GM12878 (cell line): ENCODE data around the gene CTDP1. TPM values are rescaled to one million over a fixed set of nuclear protein-coding genes. Genes with fewer than 3 reads are reported as not detected.
A peak's percentile ranks its signal among the peaks of the same experiment; 100 is the strongest.

Experiments
- ATAC-seq: fragments of 200-7000 bp; cut with Tn5 transposase; 3 replicates; pipeline ENCODE4 v1.9.1; 2020; ENCODE audit warnings: mild to moderate bottlenecking, moderate library complexity
- BruUV-seq: library from RNA; stranded (reverse); fragments of 400-500 nt; replicated peaks from 2 replicates; lab custom pipeline; 2021; lab: Mats Ljungman, UMichigan
- CTCF ChIA-PET: fragments of 300-600 bp; sonication (Branson Sonifier 250); formaldehyde crosslinking; extraction: SDS; loops from one replicate; lab custom pipeline; 2021; ENCODE audit warnings: inconsistent platforms; lab: Yijun Ruan, JAX
- POLR2A ChIA-PET: fragments of 350-600 bp; formaldehyde crosslinking; extraction: SDS; loops from one replicate; lab custom pipeline; 2021; ENCODE audit warnings: inconsistent platforms; lab: Charles Lee
- RAD21 ChIA-PET: fragments of 300-600 bp; sonication (Branson Sonifier 250); formaldehyde crosslinking; loops from one replicate; lab custom pipeline; 2023; ENCODE audit warnings: antibody characterized with exemption; ENCODE audit not compliant: unreplicated experiment; lab: Charles Lee
- SMC1A ChIA-PET: fragments of 300-600 bp; sonication (Branson Sonifier 250); formaldehyde crosslinking; loops from one replicate; lab custom pipeline; 2023; ENCODE audit not compliant: unreplicated experiment, uncharacterized antibody; lab: Charles Lee
- DNase-seq: peaks from one replicate; pipeline ENCODE4 v3.0.0-alpha.2; 2011; ENCODE audit warnings: low read depth, low spot score
- FAIRE-seq: peaks from 3 replicates; lab custom pipeline; 2011; peaks lifted over from hg19 to GRCh38; lab: Jason Lieb, UNC
- H2AFZ ChIP-seq: 2 replicates; pipeline ENCODE4 v1.6.0; 2011; ENCODE audit warnings: low read depth, low read length, control low read depth; ENCODE audit not compliant: control insufficient read depth
- H3K27ac ChIP-seq: 2 replicates; pipeline ENCODE4 v1.5.1; 2011; ENCODE audit warnings: control low read depth; ENCODE audit not compliant: control insufficient read depth, insufficient read depth
- H3K27me3 ChIP-seq, 2 experiments: replicated peaks in 1 of 2; 2 replicates each; pipeline versions ENCODE4 v1.6.0 to v1.6.1; 2011; ENCODE audit warnings: low read length in 1 of 2; ENCODE audit not compliant: control insufficient read depth in 2 of 2, insufficient read depth in 2 of 2
- H3K36me3 ChIP-seq, 2 experiments: 2 replicates each; pipeline ENCODE4 v1.5.1; 2011; ENCODE audit warnings: low read length in 1 of 2; ENCODE audit not compliant: control insufficient read depth in 2 of 2, insufficient read depth in 2 of 2
- H3K4me1 ChIP-seq: 2 replicates; pipeline ENCODE4 v1.6.1; 2011; ENCODE audit warnings: mild to moderate bottlenecking, low read length, moderate library complexity, mixed read lengths; ENCODE audit not compliant: control insufficient read depth, insufficient read depth
- H3K4me2 ChIP-seq: 2 replicates; pipeline ENCODE4 v1.6.0; 2011; ENCODE audit warnings: control low read depth; ENCODE audit not compliant: control insufficient read depth, insufficient read depth
- H3K4me3 ChIP-seq: fragments of 200-600 bp; sonication (generic); 2 replicates; pipeline ENCODE4 v1.5.1; 2016
- H3K79me2 ChIP-seq: 2 replicates; pipeline ENCODE4 v1.6.0; 2011; ENCODE audit warnings: low read length; ENCODE audit not compliant: control insufficient read depth, insufficient read depth
- H3K9ac ChIP-seq: 2 replicates; pipeline ENCODE4 v1.8.0; 2011; ENCODE audit warnings: low read length, control low read depth, mixed read lengths; ENCODE audit not compliant: control insufficient read depth, insufficient read depth
- H3K9me3 ChIP-seq: replicated peaks from 3 replicates; pipeline ENCODE4 v1.5.1; 2011; ENCODE audit warnings: mild to moderate bottlenecking, low read length; ENCODE audit not compliant: control insufficient read depth, insufficient read depth
- H4K20me1 ChIP-seq: 2 replicates; pipeline ENCODE4 v1.6.0; 2011; ENCODE audit not compliant: control insufficient read depth, insufficient read depth
- ATF7 ChIP-seq: fragments of 450-650 bp; IDR thresholded peaks from 2 replicates; pipeline ENCODE4 v1.6.1; 2016; ENCODE audit warnings: low read depth, mild to moderate bottlenecking
- BRCA1 ChIP-seq: IDR thresholded peaks from 2 replicates; pipeline ENCODE4 v1.6.1; 2011; ENCODE audit warnings: low read depth, low read length, improper control_type of control experiment
- EED ChIP-seq: sonication (generic); IDR thresholded peaks from 2 replicates; pipeline ENCODE4 v1.6.1; 2016; ENCODE audit warnings: antibody characterized with exemption, low read depth
- IKZF1 ChIP-seq: fragments of 450-650 bp; conservative IDR thresholded peaks from 2 replicates; pipeline ENCODE4 v1.6.1; 2017; ENCODE audit warnings: antibody characterized with exemption, mild to moderate bottlenecking
- MEF2B ChIP-seq: fragments of 450-650 bp; IDR thresholded peaks from 2 replicates; pipeline ENCODE4 v1.6.1; 2018; ENCODE audit warnings: mild to moderate bottlenecking, moderate library complexity; ENCODE audit not compliant: partially characterized antibody, poor library complexity, severe bottlenecking
- MYC ChIP-seq: IDR thresholded peaks from 2 replicates; pipeline ENCODE4 v1.6.1; 2011; ENCODE audit warnings: mild to moderate bottlenecking, low read length, moderate library complexity, inconsistent platforms; ENCODE audit not compliant: insufficient read depth, insufficient replicate concordance, insufficient read length, severe bottlenecking
- PAX8 ChIP-seq: fragments of 450-650 bp; IDR thresholded peaks from 2 replicates; pipeline ENCODE4 v1.6.1; 2017; ENCODE audit warnings: mild to moderate bottlenecking, moderate library complexity
- TAF1 ChIP-seq: IDR thresholded peaks from 2 replicates; pipeline ENCODE4 v1.6.1; 2011; ENCODE audit warnings: mild to moderate bottlenecking, low read depth, low read length, borderline replicate concordance
- ZNF207 ChIP-seq: fragments of 450-650 bp; IDR thresholded peaks from 2 replicates; pipeline ENCODE4 v1.6.1; 2014; ENCODE audit warnings: antibody characterized with exemption, mild to moderate bottlenecking, borderline replicate concordance
- ZNF217 ChIP-seq: fragments of 450-650 bp; IDR thresholded peaks from 2 replicates; pipeline ENCODE4 v1.6.1; 2017; ENCODE audit warnings: antibody characterized with exemption, mild to moderate bottlenecking
- WGBS: methylation state at CpG from one replicate; pipeline ENCODE4 v1.1.6; 2016; ENCODE audit warnings: low lambda C conversion rate; ENCODE audit not compliant: insufficient replicate concordance, insufficient coverage; ENCODE audit errors: missing lambda C conversion rate; 5-methylcytosine and 5-hydroxymethylcytosine counted together
- in situ Hi-C: fragments of 300-500 bp; cut with MboI; formaldehyde crosslinking; loops from 9 replicates; pipeline ENCODE4 v1.14.3; 2018; ENCODE audit warnings: mixed read lengths
- intact Hi-C: fragments of 100-400 bp; cut with micrococcal nuclease; formaldehyde crosslinking; loops from one replicate; pipeline ENCODE4 v1.14.2; 2022; ENCODE audit not compliant: unreplicated experiment
- polyA plus RNA-seq, 11 experiments: library from polyadenylated mRNA; depleted of rRNA in 4 of 11; unstranded in 6 of 11; stranded (reverse) in 5 of 11; fragments of >200 nt; fragmentation: Nextera tagmentation in 4 of 11; fragmentation: Illumina TruSeq in 1 of 11; extraction: Ambion mirVana in 4 of 11; extraction: Trizol in 1 of 11; gene quantifications; 1 replicate in 1 of 11; 2 replicates in 10 of 11; pipeline versions ENCODE4 v1.2.1 to v1.2.3, GENCODE V29; 2011 to 2016; ENCODE audit warnings: inconsistent platforms in 2 of 11, missing spikeins in 2 of 11, low read depth in 1 of 11
- total RNA-seq, 4 experiments: library from RNA; depleted of rRNA in 3 of 4; stranded (reverse); fragments of >200 nt in 3 of 4; fragmentation: Illumina TruSeq in 1 of 4; extraction: Trizol in 1 of 4; gene quantifications; 2 replicates each; pipeline versions ENCODE4 v1.2.1 to v1.2.3, GENCODE V29; 2013 to 2021
- TF ChIP-seq, protein P1 (sequence below): fragments of 450-650 bp; IDR thresholded peaks from 2 replicates; pipeline ENCODE4 v1.6.1; 2017; ENCODE audit warnings: mild to moderate bottlenecking, moderate library complexity
- TF ChIP-seq, protein P2 (sequence below): fragments of 450-650 bp; formaldehyde crosslinking; IDR thresholded peaks from 2 replicates; pipeline ENCODE4 v1.4.0; 2020; ENCODE audit warnings: mild to moderate bottlenecking, moderate library complexity
- TF ChIP-seq, protein P3 (sequence below), 3 experiments: IDR thresholded peaks in 2 of 3; conservative IDR thresholded peaks in 1 of 3; 2 replicates each; pipeline ENCODE4 v1.5.1; 2011; ENCODE audit warnings: low read depth in 3 of 3, low read length in 3 of 3, mild to moderate bottlenecking in 3 of 3, control low read depth in 2 of 3, moderate library complexity in 2 of 3, inconsistent platforms in 1 of 3, mixed read lengths in 1 of 3; ENCODE audit not compliant: control insufficient read depth in 2 of 3, insufficient read depth in 1 of 3; ENCODE audit errors: extremely low read depth in 1 of 3

CTDP1 gene
- total and polyA plus RNA-seq, 10 of the 15 experiments (the other 5 are each of a cell fraction or from before 2014, with no cell fraction given), result 0.32 to 31.3 (median 8.8) TPM

DNA sequence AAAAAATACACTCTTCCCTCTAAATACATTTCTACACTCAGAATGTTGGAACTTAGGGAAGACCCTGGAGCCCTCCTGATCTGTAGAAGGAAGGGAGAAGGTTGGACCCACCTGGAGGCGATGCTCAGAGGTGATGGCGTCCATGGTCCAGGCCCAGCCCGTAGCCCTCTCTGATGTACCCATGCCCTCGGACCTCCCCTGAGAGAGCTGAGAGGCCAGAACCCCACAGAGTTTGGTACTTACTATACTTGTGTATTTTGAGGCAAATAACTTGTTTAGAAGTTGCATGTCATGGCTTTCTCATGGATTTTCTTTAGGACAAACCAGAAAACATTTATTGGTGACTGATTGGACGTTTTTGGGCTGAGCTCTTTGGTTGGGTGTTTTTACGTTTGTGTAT lies 10.5 kb downstream of the CTDP1 start:
- ChIA-PET SMC1A (no interaction called here), POLR2A (no interaction called here), CTCF (no interaction called here), RAD21 (no interaction called here)
- Histone ChIP-seq H2AFZ (no peak overlapping the region), H3K4me2 (no peak overlapping the region), H3K27ac (no peak overlapping the region), H3K79me2 (peaks cover 18% of the 10 kb centered on the region), H3K9me3 (no peaks in the 10 kb centered on the region), H3K27me3 (no peaks in the 10 kb centered on the region), H3K4me1 (no peaks in the 10 kb centered on the region), H3K9ac (no peak overlapping the region), H3K36me3 (no peaks in the 10 kb centered on the region; a peak in 1 of 4 replicates), H4K20me1 (no peaks in the 10 kb centered on the region; the same call in 1 of the 2 replicates), H3K4me3 (no peak overlapping the region)
- FAIRE-seq, result peak; percentile 27
- WGBS, result 70% methylated on average over 6 of the region's 6 CpGs
- in situ Hi-C loops, result no loop called here
- no peak for DNase-seq
- BruUV-seq, result no TSS peak
- ATAC-seq, result no peak
- intact Hi-C loops, result no loop called here
- TF ChIP-seq, protein P1, sequence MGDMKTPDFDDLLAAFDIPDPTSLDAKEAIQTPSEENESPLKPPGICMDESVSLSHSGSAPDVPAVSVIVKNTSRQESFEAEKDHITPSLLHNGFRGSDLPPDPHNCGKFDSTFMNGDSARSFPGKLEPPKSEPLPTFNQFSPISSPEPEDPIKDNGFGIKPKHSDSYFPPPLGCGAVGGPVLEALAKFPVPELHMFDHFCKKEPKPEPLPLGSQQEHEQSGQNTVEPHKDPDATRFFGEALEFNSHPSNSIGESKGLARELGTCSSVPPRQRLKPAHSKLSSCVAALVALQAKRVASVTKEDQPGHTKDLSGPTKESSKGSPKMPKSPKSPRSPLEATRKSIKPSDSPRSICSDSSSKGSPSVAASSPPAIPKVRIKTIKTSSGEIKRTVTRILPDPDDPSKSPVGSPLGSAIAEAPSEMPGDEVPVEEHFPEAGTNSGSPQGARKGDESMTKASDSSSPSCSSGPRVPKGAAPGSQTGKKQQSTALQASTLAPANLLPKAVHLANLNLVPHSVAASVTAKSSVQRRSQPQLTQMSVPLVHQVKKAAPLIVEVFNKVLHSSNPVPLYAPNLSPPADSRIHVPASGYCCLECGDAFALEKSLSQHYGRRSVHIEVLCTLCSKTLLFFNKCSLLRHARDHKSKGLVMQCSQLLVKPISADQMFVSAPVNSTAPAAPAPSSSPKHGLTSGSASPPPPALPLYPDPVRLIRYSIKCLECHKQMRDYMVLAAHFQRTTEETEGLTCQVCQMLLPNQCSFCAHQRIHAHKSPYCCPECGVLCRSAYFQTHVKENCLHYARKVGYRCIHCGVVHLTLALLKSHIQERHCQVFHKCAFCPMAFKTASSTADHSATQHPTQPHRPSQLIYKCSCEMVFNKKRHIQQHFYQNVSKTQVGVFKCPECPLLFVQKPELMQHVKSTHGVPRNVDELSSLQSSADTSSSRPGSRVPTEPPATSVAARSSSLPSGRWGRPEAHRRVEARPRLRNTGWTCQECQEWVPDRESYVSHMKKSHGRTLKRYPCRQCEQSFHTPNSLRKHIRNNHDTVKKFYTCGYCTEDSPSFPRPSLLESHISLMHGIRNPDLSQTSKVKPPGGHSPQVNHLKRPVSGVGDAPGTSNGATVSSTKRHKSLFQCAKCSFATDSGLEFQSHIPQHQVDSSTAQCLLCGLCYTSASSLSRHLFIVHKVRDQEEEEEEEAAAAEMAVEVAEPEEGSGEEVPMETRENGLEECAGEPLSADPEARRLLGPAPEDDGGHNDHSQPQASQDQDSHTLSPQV, result no peak
- TF ChIP-seq ZNF217 (no peak), IKZF1 (no peak), PAX8 (no peak), ZNF207 (no peak), BRCA1 (no peak), TAF1 (no peak), MYC (no peak), ATF7 (no peak), EED (no peak), MEF2B (no peak)
- TF ChIP-seq, protein P2, sequence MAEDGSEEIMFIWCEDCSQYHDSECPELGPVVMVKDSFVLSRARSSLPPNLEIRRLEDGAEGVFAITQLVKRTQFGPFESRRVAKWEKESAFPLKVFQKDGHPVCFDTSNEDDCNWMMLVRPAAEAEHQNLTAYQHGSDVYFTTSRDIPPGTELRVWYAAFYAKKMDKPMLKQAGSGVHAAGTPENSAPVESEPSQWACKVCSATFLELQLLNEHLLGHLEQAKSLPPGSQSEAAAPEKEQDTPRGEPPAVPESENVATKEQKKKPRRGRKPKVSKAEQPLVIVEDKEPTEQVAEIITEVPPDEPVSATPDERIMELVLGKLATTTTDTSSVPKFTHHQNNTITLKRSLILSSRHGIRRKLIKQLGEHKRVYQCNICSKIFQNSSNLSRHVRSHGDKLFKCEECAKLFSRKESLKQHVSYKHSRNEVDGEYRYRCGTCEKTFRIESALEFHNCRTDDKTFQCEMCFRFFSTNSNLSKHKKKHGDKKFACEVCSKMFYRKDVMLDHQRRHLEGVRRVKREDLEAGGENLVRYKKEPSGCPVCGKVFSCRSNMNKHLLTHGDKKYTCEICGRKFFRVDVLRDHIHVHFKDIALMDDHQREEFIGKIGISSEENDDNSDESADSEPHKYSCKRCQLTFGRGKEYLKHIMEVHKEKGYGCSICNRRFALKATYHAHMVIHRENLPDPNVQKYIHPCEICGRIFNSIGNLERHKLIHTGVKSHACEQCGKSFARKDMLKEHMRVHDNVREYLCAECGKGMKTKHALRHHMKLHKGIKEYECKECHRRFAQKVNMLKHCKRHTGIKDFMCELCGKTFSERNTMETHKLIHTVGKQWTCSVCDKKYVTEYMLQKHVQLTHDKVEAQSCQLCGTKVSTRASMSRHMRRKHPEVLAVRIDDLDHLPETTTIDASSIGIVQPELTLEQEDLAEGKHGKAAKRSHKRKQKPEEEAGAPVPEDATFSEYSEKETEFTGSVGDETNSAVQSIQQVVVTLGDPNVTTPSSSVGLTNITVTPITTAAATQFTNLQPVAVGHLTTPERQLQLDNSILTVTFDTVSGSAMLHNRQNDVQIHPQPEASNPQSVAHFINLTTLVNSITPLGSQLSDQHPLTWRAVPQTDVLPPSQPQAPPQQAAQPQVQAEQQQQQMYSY (CRISPR knock-in tag), result no peak
- TF ChIP-seq, protein P3, sequence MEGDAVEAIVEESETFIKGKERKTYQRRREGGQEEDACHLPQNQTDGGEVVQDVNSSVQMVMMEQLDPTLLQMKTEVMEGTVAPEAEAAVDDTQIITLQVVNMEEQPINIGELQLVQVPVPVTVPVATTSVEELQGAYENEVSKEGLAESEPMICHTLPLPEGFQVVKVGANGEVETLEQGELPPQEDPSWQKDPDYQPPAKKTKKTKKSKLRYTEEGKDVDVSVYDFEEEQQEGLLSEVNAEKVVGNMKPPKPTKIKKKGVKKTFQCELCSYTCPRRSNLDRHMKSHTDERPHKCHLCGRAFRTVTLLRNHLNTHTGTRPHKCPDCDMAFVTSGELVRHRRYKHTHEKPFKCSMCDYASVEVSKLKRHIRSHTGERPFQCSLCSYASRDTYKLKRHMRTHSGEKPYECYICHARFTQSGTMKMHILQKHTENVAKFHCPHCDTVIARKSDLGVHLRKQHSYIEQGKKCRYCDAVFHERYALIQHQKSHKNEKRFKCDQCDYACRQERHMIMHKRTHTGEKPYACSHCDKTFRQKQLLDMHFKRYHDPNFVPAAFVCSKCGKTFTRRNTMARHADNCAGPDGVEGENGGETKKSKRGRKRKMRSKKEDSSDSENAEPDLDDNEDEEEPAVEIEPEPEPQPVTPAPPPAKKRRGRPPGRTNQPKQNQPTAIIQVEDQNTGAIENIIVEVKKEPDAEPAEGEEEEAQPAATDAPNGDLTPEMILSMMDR (IDR thresholded peaks at IDR 0.05 in 2 of 3, conservative IDR thresholded peaks at IDR 0.05 in 1 of 3; ENCODE audit: control insufficient read depth in 2 of 3, extremely low read depth in 1 of 3, insufficient read depth in 1 of 3, low read depth in 3 of 3, low read length in 3 of 3), result no peak
